SKM-1 treated with dmso at 0.1 percent for 144 hours (cell line): ENCODE results near the gene C16orf92.
A peak's percentile ranks its signal among the peaks of the same experiment; 100 is the strongest.

Experiments
- DNase-seq: peaks from one replicate; lab custom pipeline; 2025; ENCODE audit not compliant: unreplicated experiment; lab: John Stamatoyannopoulos, UW

The C16orf92 gene

GRCh38 chr16:30022887-30023286 is at the start of gene C16orf92:
TSS of gene C16orf92 (plus strand) at chr16:30023198. CDS start at chr16:30023341, 143 bp downstream.
- no peak for DNase-seq

GRCh38 chr16:29973384-29974246 is 49.4 kb upstream of the C16orf92 start, which contains the start of gene TAOK2:
TSS of gene TAOK2 (plus strand) at chr16:29973868. CDS start at chr16:29977773, 3,905 bp downstream.
- DNase-seq, result peak; percentile 98

- no peak for DNase-seq
Measured at GRCh38 chr16:29974291-29975133, 48.5 kb upstream of the C16orf92 start.

DNA sequence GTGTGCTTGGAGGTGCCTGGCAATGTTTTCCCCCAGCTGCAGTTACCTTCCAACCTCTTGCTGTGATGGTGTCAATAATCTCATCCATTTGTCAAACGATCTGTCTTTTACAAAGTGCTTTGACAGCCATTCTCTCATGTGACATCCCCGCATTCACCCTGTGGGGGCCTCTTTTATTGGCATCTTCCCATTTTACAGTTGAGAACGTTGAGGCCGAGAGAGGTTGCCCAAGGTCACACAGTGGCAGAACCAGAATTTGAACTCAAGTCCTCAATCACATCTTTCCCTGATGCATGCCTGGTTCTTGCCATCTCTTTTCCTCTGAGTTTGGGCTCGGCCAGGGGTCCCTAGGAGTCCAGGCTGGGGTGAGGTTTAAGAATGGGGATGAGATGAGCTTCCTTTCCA is 47.9 kb upstream of the C16orf92 start:
- DNase-seq, result no peak

GRCh38 chr16:29975811-29976511 is 47.0 kb upstream of the C16orf92 start:
- no peak for DNase-seq

DNA sequence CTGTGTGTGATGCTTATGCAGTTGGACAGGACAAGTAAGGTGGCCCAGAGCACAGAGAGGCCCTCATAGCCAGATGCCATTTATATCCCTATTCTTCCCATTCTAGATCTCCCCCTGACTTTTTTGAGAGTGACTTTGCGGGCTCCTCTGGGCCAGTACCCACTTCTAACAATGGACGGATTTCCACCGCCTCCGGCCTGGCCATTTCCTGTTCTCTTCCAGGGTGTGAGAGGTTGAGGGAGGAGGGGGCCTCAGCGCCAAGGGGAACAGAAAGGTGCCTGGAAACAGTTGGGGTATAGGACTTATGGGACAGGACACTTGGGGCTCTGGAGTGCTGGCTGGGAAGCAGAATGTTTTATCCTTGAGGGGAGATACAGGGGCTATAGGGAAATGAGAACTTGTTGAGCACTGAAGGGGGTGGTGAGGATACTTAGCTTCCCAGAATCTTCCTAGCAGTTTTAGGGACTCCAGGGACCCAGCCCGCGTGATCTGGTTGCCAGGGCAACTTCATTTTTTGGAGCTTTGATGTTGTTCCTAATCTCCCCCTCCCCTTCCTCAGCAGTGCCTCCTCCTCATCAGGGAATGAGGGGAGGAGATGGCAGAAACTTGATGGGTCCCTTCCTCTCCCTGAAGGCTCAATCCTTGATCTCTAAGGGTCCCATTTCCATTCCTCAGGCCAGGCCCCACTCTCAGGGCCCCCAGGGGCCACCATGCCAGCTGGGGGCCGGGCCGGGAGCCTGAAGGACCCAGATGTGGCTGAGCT is 45.8 kb upstream of the C16orf92 start:
- no peak for DNase-seq

GRCh38 chr16:29978081-29978480 is 44.9 kb upstream of the C16orf92 start:
- DNase-seq, result no peak

DNA sequence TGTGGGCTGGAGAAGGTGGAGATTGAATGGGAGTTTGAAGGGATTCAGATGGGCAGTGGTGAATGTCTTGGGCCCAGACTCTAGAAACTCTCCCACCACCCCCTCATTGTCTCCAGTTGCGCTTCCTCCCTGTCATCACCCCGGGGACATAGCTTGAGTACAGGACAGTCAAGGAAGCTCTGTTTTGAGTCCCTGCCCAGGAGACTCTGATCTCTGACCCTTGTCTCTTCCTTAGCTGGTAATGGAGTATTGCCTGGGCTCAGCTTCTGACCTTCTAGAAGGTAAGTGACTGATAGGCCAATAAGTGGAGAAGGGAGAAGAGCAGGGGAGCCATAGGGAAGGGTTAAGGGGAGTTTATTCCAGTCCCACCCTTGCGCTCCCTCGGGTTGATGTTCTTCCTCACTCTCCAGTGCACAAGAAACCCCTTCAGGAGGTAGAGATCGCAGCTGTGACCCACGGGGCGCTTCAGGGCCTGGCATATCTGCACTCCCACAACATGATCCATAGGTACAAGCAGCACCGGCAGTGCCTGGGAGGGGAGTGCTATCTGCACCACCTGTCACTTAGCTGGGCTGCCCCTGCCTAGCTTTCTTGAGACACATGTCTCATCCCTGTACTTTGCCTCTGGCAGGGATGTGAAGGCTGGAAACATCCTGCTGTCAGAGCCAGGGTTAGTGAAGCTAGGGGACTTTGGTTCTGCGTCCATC is 44.3 kb upstream of the C16orf92 start:
- no peak for DNase-seq

DNA sequence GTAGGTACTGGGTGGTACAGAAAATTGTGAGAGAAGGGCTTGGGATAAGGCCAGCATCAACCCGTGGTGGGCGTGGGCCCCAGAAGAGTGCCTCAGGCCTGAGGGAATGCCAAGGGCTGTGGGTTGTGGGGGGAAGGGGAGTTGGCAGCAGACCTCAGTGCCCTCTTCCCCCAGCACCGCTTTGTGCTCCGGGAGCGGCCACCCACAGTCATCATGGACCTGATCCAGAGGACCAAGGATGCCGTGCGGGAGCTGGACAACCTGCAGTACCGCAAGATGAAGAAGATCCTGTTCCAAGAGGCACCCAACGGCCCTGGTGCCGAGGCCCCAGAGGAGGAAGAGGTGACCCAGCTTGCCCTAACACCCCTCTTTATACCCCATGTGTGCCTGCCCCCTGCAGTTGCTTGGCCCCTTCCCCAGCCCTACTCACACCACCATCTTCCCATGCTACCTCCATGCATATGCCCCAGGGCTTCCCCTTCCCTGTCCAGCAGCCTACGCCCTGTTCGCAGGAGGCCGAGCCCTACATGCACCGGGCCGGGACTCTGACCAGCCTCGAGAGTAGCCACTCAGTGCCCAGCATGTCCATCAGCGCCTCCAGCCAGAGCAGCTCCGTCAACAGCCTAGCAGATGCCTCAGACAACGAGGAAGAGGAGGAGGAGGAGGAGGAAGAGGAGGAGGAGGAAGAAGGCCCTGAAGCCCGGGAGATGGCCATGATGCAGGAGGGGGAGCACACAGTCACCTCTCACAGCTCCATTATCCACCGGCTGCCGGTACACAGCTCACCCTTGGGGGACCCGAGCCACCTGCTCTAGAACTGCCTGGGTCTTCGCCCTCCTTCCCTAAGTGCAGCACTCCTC is 40.2 kb upstream of the C16orf92 start:
- no peak for DNase-seq

- DNase-seq, result no peak
Measured at GRCh38 chr16:29983420-29984136, 39.4 kb upstream of the C16orf92 start.

GRCh38 chr16:29984137-29984763 is 38.7 kb upstream of the C16orf92 start:
- no peak for DNase-seq

DNA sequence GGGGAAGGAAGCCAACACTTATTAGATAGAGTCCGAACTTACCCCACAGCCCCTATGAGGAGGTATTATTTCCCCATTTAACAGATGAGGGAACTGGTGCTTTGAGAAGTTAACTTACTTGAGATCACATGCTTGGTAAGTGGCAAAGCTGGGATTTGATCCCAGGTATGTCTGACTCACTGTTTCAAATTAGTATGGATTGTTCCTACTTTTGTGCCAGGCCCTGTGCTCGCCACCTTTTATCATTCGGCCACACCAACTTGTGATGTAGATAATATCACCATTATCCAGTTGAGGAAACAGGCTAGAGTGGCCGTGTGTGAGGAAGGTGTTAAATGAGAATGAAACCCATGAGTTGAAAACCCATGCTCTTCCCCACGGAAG is 38.2 kb upstream of the C16orf92 start:
- DNase-seq, result no peak

DNA sequence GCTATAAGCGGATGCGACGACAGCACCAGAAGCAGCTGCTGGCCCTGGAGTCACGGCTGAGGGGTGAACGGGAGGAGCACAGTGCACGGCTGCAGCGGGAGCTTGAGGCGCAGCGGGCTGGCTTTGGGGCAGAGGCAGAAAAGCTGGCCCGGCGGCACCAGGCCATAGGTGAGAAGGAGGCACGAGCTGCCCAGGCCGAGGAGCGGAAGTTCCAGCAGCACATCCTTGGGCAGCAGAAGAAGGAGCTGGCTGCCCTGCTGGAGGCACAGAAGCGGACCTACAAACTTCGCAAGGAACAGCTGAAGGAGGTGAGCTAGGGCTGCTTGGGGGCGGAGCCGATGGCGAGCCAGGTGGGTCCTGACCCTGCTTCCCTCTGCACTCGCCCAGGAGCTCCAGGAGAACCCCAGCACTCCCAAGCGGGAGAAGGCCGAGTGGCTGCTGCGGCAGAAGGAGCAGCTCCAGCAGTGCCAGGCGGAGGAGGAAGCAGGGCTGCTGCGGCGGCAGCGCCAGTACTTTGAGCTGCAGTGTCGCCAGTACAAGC is 37.7 kb upstream of the C16orf92 start:
- DNase-seq, result no peak

GRCh38 chr16:29986231-29986630 is 36.8 kb upstream of the C16orf92 start:
- no peak for DNase-seq

DNA sequence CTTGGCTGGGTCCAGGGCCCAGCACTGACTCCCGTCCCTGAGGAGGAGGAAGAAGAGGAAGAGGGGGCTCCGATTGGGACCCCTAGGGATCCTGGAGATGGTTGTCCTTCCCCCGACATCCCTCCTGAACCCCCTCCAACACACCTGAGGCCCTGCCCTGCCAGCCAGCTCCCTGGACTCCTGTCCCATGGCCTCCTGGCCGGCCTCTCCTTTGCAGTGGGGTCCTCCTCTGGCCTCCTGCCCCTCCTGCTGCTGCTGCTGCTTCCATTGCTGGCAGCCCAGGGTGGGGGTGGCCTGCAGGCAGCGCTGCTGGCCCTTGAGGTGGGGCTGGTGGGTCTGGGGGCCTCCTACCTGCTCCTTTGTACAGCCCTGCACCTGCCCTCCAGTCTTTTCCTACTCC is 36.1 kb upstream of the C16orf92 start:
- DNase-seq, result no peak

DNA sequence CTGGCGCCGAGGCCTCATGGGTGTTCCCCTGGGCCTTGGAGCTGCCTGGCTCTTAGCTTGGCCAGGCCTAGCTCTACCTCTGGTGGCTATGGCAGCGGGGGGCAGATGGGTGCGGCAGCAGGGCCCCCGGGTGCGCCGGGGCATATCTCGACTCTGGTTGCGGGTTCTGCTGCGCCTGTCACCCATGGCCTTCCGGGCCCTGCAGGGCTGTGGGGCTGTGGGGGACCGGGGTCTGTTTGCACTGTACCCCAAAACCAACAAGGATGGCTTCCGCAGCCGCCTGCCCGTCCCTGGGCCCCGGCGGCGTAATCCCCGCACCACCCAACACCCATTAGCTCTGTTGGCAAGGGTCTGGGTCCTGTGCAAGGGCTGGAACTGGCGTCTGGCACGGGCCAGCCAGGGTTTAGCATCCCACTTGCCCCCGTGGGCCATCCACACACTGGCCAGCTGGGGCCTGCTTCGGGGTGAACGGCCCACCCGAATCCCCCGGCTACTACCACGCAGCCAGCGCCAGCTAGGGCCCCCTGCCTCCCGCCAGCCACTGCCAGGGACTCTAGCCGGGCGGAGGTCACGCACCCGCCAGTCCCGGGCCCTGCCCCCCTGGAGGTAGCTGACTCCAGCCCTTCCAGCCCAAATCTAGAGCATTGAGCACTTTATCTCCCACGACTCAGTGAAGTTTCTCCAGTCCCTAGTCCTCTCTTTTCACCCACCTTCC is 35.5 kb upstream of the C16orf92 start:
- DNase-seq, result no peak
